DOHH2 (cell line): ENCODE measurements around the gene CUBN.

Experiments
- H3F3A ChIP-seq: fragments of 200-600 bp; sonication (generic), shearing (Covaris generic); 2 replicates; pipeline ENCODE4 v1.6.0; 2016; ENCODE audit warnings: antibody characterized with exemption, mild to moderate bottlenecking; ENCODE audit not compliant: control insufficient read depth, insufficient read depth
- H3K27ac ChIP-seq: fragments of 200-600 bp; sonication (generic); 2 replicates; pipeline ENCODE4 v1.5.1; 2014; ENCODE audit warnings: low read depth, mild to moderate bottlenecking, low read length, moderate library complexity
- H3K27me3 ChIP-seq: fragments of 200-600 bp; sonication (generic); 2 replicates; pipeline ENCODE4 v1.6.1; 2014; ENCODE audit warnings: mild to moderate bottlenecking, low read length, mixed read lengths; ENCODE audit not compliant: control insufficient read depth
- H3K36me3 ChIP-seq: fragments of 200-600 bp; sonication (generic); 2 replicates; pipeline ENCODE4 v1.6.1; 2014; ENCODE audit warnings: mild to moderate bottlenecking, low read length, moderate library complexity, mixed read lengths; ENCODE audit not compliant: control insufficient read depth
- H3K4me1 ChIP-seq: fragments of 200-600 bp; sonication (generic); 2 replicates; pipeline ENCODE4 v1.6.1; 2014; ENCODE audit warnings: mild to moderate bottlenecking, low read length, mixed read lengths; ENCODE audit not compliant: control insufficient read depth
- H3K4me2 ChIP-seq: fragments of 200-600 bp; sonication (generic); 2 replicates; pipeline ENCODE4 v1.6.0; 2014; ENCODE audit warnings: mild to moderate bottlenecking, low read length, moderate library complexity
- H3K4me3 ChIP-seq: fragments of 200-600 bp; sonication (generic); 2 replicates; pipeline ENCODE4 v1.5.1; 2014; ENCODE audit warnings: mild to moderate bottlenecking, low read length, mixed read lengths
- H3K79me2 ChIP-seq: fragments of 200-600 bp; sonication (generic); 2 replicates; pipeline ENCODE4 v1.6.1; 2014; ENCODE audit warnings: mild to moderate bottlenecking, low read length, mixed read lengths; ENCODE audit not compliant: control insufficient read depth
- H3K9me2 ChIP-seq: fragments of 200-600 bp; sonication (generic); replicated peaks from 2 replicates; pipeline ENCODE4 v1.6.1; 2014; ENCODE audit warnings: mild to moderate bottlenecking, low read length, mixed read lengths; ENCODE audit not compliant: control insufficient read depth
- H3K9me3 ChIP-seq: fragments of 200-600 bp; sonication (generic); 2 replicates; pipeline ENCODE4 v1.6.1; 2014; ENCODE audit warnings: antibody characterized with exemption, low read length, mixed read lengths; ENCODE audit not compliant: control insufficient read depth, insufficient read depth
- H4K20me1 ChIP-seq: fragments of 200-600 bp; sonication (generic); 2 replicates; pipeline ENCODE4 v1.6.0; 2014; ENCODE audit warnings: low read depth, mild to moderate bottlenecking, antibody characterized with exemption, low read length, moderate library complexity; ENCODE audit not compliant: control insufficient read depth, insufficient read depth
- CTCF ChIP-seq: fragments of 200-600 bp; sonication (generic); IDR thresholded peaks from one replicate; pipeline ENCODE4 v1.5.1; 2014; ENCODE audit warnings: antibody characterized with exemption, mild to moderate bottlenecking, low read depth, low read length; ENCODE audit not compliant: poor library complexity, severe bottlenecking
- EZH2phosphoT487 ChIP-seq: fragments of 200-600 bp; sonication (generic); IDR thresholded peaks from 2 replicates; pipeline ENCODE4 v1.6.1; 2017; ENCODE audit warnings: borderline replicate concordance, mild to moderate bottlenecking, antibody characterized with exemption, low read length, moderate library complexity, mixed read lengths

Gene CUBN

DNA sequence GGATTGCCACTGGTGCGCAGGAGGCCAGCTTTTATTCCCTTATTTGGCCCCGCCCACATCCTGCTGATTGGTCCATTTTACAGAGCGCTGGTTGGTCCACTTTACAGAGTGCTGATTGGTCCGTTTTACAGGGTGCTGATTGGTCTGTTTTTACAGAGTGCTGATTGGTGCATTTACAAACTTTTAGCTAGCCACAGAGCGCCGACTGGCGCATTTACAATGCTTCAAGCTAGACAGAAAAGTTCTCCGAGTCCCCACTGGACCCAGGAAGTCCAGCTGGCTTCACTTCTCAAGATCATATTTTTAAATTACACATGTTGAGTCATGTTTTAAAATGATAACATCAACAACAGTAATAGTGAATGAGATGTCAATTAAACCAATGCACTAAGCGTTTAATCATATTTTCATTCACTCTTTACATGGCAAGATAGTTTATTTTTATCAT, 128.3 kb downstream of the CUBN start:
- no peaks in the 10 kb centered on the region for H3K9me3 ChIP-seq
- no peak overlapping the region for H3K4me2 ChIP-seq
- H3K27me3 ChIP-seq, result no peaks in the 10 kb centered on the region
- no peaks in the 10 kb centered on the region for H3K4me1 ChIP-seq
- H3K27ac ChIP-seq, result no peak overlapping the region
- no peaks in the 10 kb centered on the region for H3K9me2 ChIP-seq
- no peak for TF ChIP-seq EZH2phosphoT487
- no peak for TF ChIP-seq CTCF
- no peaks in the 10 kb centered on the region for H3K79me2 ChIP-seq
- no peaks in the 10 kb centered on the region for H4K20me1 ChIP-seq
- H3K4me3 ChIP-seq, result no peak overlapping the region
- no peaks in the 10 kb centered on the region for H3K36me3 ChIP-seq
- H3F3A ChIP-seq, result no peaks in the 10 kb centered on the region

DNA sequence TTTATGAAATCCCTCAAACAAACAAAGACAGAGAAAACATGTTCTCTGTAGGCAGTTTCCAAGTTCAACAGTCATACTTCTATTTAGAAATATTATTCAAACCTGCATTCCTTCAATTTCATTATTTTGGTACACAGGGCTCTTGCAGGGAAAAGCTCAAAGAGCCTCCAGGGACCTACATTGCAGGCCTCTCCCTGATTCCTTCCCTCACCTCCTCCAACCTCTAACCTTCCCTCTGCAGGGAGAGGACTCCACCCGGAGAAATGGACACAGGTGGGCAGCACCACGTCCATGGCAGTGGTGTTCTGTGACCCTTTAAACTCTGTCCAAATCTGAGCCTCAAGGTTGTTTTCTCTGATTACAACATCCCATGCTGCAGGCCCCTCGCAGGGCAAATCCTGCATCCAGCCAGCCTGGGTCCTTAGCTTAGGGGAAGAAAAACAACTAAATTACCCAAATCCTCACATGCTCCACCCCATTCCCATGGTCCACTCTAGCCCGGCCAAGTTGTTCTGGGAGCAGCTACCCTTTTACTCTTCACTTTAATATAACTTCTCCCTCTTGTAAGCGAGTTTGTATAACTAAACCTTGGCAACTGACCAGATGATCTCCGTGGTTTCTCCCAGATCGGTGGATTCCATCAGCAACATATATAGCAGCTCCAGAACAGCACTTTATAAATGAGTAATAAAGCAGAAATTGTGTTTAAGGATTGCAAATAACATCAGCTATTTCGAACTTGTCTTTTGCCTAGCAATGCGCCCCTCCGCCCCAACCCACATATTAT, 129.8 kb downstream of the CUBN start:
- Histone ChIP-seq H3K9me2 (no peaks in the 10 kb centered on the region), H3K36me3 (no peaks in the 10 kb centered on the region), H3K9me3 (no peaks in the 10 kb centered on the region), H3K27me3 (no peaks in the 10 kb centered on the region), H3K4me2 (no peak overlapping the region), H3K4me1 (no peaks in the 10 kb centered on the region), H3F3A (no peaks in the 10 kb centered on the region), H3K27ac (no peak overlapping the region), H3K4me3 (no peak overlapping the region), H3K79me2 (no peaks in the 10 kb centered on the region), H4K20me1 (no peaks in the 10 kb centered on the region)
- TF ChIP-seq CTCF, result no peak
- TF ChIP-seq EZH2phosphoT487, result no peak

DNA sequence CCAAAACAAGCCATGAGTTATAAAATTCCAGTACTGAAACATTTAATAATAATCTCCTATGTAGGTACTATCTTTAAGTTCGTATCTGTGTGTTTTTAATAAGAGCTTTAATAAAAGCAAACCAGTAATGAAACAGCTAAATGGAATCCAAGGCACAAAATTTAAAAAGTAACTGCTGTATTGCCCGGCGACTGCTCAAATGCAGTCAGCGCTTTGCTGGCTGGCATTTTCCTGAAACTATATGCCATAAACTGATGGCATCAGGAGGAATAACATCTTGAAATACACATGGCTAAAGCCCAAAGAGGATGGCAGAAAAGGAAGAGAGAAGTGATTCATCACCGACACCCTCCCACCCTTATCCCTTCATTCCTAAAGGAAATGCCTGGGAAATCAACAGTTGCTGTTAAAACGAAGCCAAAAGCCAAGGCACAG, 133.1 kb downstream of the CUBN start:
- no peaks in the 10 kb centered on the region for H3K9me3 ChIP-seq
- no peaks in the 10 kb centered on the region for H4K20me1 ChIP-seq
- H3K9me2 ChIP-seq, result no peaks in the 10 kb centered on the region
- H3K27ac ChIP-seq, result no peak overlapping the region
- no peak for TF ChIP-seq EZH2phosphoT487
- TF ChIP-seq CTCF, result no peak
- H3K27me3 ChIP-seq, result no peaks in the 10 kb centered on the region
- no peak overlapping the region for H3K4me3 ChIP-seq
- no peaks in the 10 kb centered on the region for H3K36me3 ChIP-seq
- no peaks in the 10 kb centered on the region for H3K4me1 ChIP-seq
- H3K4me2 ChIP-seq, result no peak overlapping the region
- no peaks in the 10 kb centered on the region for H3F3A ChIP-seq
- no peaks in the 10 kb centered on the region for H3K79me2 ChIP-seq
